GM12872 (cell line): ENCODE data around the gene ARHGAP22.
A peak's percentile ranks its signal among the peaks of the same experiment; 100 is the strongest.

Experiments
- CTCF ChIP-seq: IDR thresholded peaks from 3 replicates; pipeline ENCODE4 v1.5.1; 2011; ENCODE audit warnings: low read depth, mild to moderate bottlenecking, low read length, moderate library complexity; ENCODE audit not compliant: insufficient read depth

ARHGAP22 gene

GRCh38 chr10:48604991-48605508 is at the start of gene ARHGAP22:
Gene ARHGAP22 (minus strand): TSS chr10:48605073. CDS start chr10:48604796, 277 bp downstream.
- no peak for TF ChIP-seq CTCF

GRCh38 chr10:48653944-48654698 is 49.2 kb upstream of the ARHGAP22 start:
- no peak for TF ChIP-seq CTCF

GRCh38 chr10:48653347-48653746 is 48.5 kb upstream of the ARHGAP22 start:
- TF ChIP-seq CTCF: no peak

GRCh38 chr10:48652344-48652743 is 47.5 kb upstream of the ARHGAP22 start:
- no peak for TF ChIP-seq CTCF

GRCh38 chr10:48651839-48652238 is 47.0 kb upstream of the ARHGAP22 start:
- no peak for TF ChIP-seq CTCF

- no peak for TF ChIP-seq CTCF
Observed at GRCh38 chr10:48651293-48651692, 46.4 kb upstream of the ARHGAP22 start.

GRCh38 chr10:48649349-48649944 is 44.6 kb upstream of the ARHGAP22 start:
- 0 out of 3 replicates have a peak, but pooled peaks have one; percentile 27 for TF ChIP-seq CTCF
